ENCODE data around the gene TMEM154.
A peak's percentile ranks its signal among the peaks of the same experiment; 100 is the strongest.

TMEM154 gene

GRCh38 chr4:152594057-152594456 is 85.7 kb downstream of the TMEM154 start:
- no peak overlapping the region for H3K23ac ChIP-seq (ENCODE audit: low read length in 2 of 2)
- H3K9me3 ChIP-seq (ENCODE audit: control insufficient read depth, low read length): no peaks in the 10 kb centered on the region
- H3K4me2 ChIP-seq (ENCODE audit: low read length, poor library complexity, severe bottlenecking): no peak overlapping the region
- H2BK5ac ChIP-seq (ENCODE audit: low read depth, low read length, poor library complexity, severe bottlenecking): no peak overlapping the region
- H3K18ac ChIP-seq (ENCODE audit: low read depth in 1 of 2, low read length in 2 of 2): no peak overlapping the region
- no peak overlapping the region for H3K27ac ChIP-seq (ENCODE audit: low read length, poor library complexity, severe bottlenecking)
- no peak overlapping the region for H4K8ac ChIP-seq (ENCODE audit: low read length)
- no peak overlapping the region for H2BK12ac ChIP-seq (ENCODE audit: low read length in 2 of 2)
- no peaks in the 10 kb centered on the region for H3K36me3 ChIP-seq (ENCODE audit: control insufficient read depth in 1 of 2, insufficient read depth in 2 of 2, low read depth in 1 of 2, low read length in 2 of 2)
- no peaks in the 10 kb centered on the region for H3K79me1 ChIP-seq (replicated peaks; ENCODE audit: low read length, poor library complexity, severe bottlenecking)
- 100% methylated on average over 1 of the region's 2 CpGs for WGBS
- no peak overlapping the region for H2AFZ ChIP-seq (ENCODE audit: low read depth, low read length)
- H2AK5ac ChIP-seq (ENCODE audit: low read length, severe bottlenecking): no peak overlapping the region
- peaks cover 0 to 15% of the 10 kb centered on the region in 2 experiments for H3K27me3 ChIP-seq (ENCODE audit: control insufficient read depth in 1 of 2, insufficient read depth in 1 of 2, low read length in 2 of 2)
- H4K91ac ChIP-seq (ENCODE audit: low read length): no peak overlapping the region
- no peak for DNase-seq
- H3K4ac ChIP-seq (ENCODE audit: low read depth in 1 of 2, low read length in 2 of 2): no peak overlapping the region
- no peak overlapping the region for H2BK120ac ChIP-seq (ENCODE audit: low read depth, low read length)
- peaks cover 14% of the 10 kb centered on the region for H3K4me1 ChIP-seq (ENCODE audit: control insufficient read depth, insufficient read depth, low read depth, low read length)
- no peak overlapping the region for H2BK15ac ChIP-seq (ENCODE audit: low read depth, poor library complexity, severe bottlenecking)
- no peak overlapping the region for H3K9ac ChIP-seq (ENCODE audit: low read length)
- no peak overlapping the region for H3K14ac ChIP-seq (ENCODE audit: low read length in 2 of 2)
- H3K4me3 ChIP-seq (ENCODE audit: insufficient read depth in 1 of 2, low read depth in 1 of 2, low read length in 2 of 2): no peak overlapping the region

- no peak overlapping the region for H4K8ac ChIP-seq (ENCODE audit: low read length)
- no peak overlapping the region for H2BK120ac ChIP-seq (ENCODE audit: low read depth, low read length)
- no peak overlapping the region for H2BK15ac ChIP-seq (ENCODE audit: low read depth, poor library complexity, severe bottlenecking)
- no peak overlapping the region for H3K27ac ChIP-seq (ENCODE audit: low read length, poor library complexity, severe bottlenecking)
- peaks cover 14% of the 10 kb centered on the region for H3K4me1 ChIP-seq (ENCODE audit: control insufficient read depth, insufficient read depth, low read depth, low read length)
- H3K14ac ChIP-seq (ENCODE audit: low read length in 2 of 2): no peak overlapping the region
- no peak overlapping the region for H2AFZ ChIP-seq (ENCODE audit: low read depth, low read length)
- DNase-seq: no peak
- H2BK12ac ChIP-seq (ENCODE audit: low read length in 2 of 2): no peak overlapping the region
- H2BK5ac ChIP-seq (ENCODE audit: low read depth, low read length, poor library complexity, severe bottlenecking): no peak overlapping the region
- H4K91ac ChIP-seq (ENCODE audit: low read length): no peak overlapping the region
- H2AK5ac ChIP-seq (ENCODE audit: low read length, severe bottlenecking): no peak overlapping the region
- no peak overlapping the region for H3K23ac ChIP-seq (ENCODE audit: low read length in 2 of 2)
- H3K4me2 ChIP-seq (ENCODE audit: low read length, poor library complexity, severe bottlenecking): no peak overlapping the region
- H3K18ac ChIP-seq (ENCODE audit: low read depth in 1 of 2, low read length in 2 of 2): no peak overlapping the region
- H3K9ac ChIP-seq (ENCODE audit: low read length): no peak overlapping the region
- H3K9me3 ChIP-seq (ENCODE audit: control insufficient read depth, low read length): no peaks in the 10 kb centered on the region
- WGBS: 94% methylated on average over 5 of the region's 6 CpGs
- no peaks in the 10 kb centered on the region for H3K36me3 ChIP-seq (ENCODE audit: control insufficient read depth in 1 of 2, insufficient read depth in 2 of 2, low read depth in 1 of 2, low read length in 2 of 2)
- H3K4me3 ChIP-seq (ENCODE audit: insufficient read depth in 1 of 2, low read depth in 1 of 2, low read length in 2 of 2): peak overlapping the region in 1 of 2 experiments; percentile 58
- H3K27me3 ChIP-seq (ENCODE audit: control insufficient read depth in 1 of 2, insufficient read depth in 1 of 2, low read length in 2 of 2): peaks cover 0 to 23% of the 10 kb centered on the region in 2 experiments
- no peaks in the 10 kb centered on the region for H3K79me1 ChIP-seq (replicated peaks; ENCODE audit: low read length, poor library complexity, severe bottlenecking)
- no peak overlapping the region for H3K4ac ChIP-seq (ENCODE audit: low read depth in 1 of 2, low read length in 2 of 2)
Observed at GRCh38 chr4:152591876-152592275, 87.9 kb downstream of the TMEM154 start.

- H3K27ac ChIP-seq (ENCODE audit: low read length, poor library complexity, severe bottlenecking): no peak overlapping the region
- no peak overlapping the region for H3K14ac ChIP-seq (ENCODE audit: low read length in 2 of 2)
- no peak overlapping the region for H2AK5ac ChIP-seq (ENCODE audit: low read length, severe bottlenecking)
- H3K4me2 ChIP-seq (ENCODE audit: low read length, poor library complexity, severe bottlenecking): peak overlapping the region; percentile 61
- H2BK5ac ChIP-seq (ENCODE audit: low read depth, low read length, poor library complexity, severe bottlenecking): no peak overlapping the region
- no peak overlapping the region for H3K23ac ChIP-seq (ENCODE audit: low read length in 2 of 2)
- H2BK120ac ChIP-seq (ENCODE audit: low read depth, low read length): no peak overlapping the region
- no peaks in the 10 kb centered on the region for H3K36me3 ChIP-seq (ENCODE audit: control insufficient read depth in 1 of 2, insufficient read depth in 2 of 2, low read depth in 1 of 2, low read length in 2 of 2)
- H3K4me1 ChIP-seq (ENCODE audit: control insufficient read depth, insufficient read depth, low read depth, low read length): peaks cover 14% of the 10 kb centered on the region
- no peaks in the 10 kb centered on the region for H3K79me1 ChIP-seq (replicated peaks; ENCODE audit: low read length, poor library complexity, severe bottlenecking)
- no peaks in the 10 kb centered on the region for H3K9me3 ChIP-seq (ENCODE audit: control insufficient read depth, low read length)
- peak overlapping the region; percentile 26 for H2BK15ac ChIP-seq (ENCODE audit: low read depth, poor library complexity, severe bottlenecking)
- no peak overlapping the region for H3K18ac ChIP-seq (ENCODE audit: low read depth in 1 of 2, low read length in 2 of 2)
- peak overlapping the region in 1 of 2 experiments; percentile 58 for H3K4me3 ChIP-seq (ENCODE audit: insufficient read depth in 1 of 2, low read depth in 1 of 2, low read length in 2 of 2)
- H4K91ac ChIP-seq (ENCODE audit: low read length): no peak overlapping the region
- H3K27me3 ChIP-seq (ENCODE audit: control insufficient read depth in 1 of 2, insufficient read depth in 1 of 2, low read length in 2 of 2): peaks cover 0 to 26% of the 10 kb centered on the region in 2 experiments
- WGBS: 6% methylated on average over 12 of the region's 13 CpGs
- H4K8ac ChIP-seq (ENCODE audit: low read length): no peak overlapping the region
- H2AFZ ChIP-seq (ENCODE audit: low read depth, low read length): no peak overlapping the region
- peak overlapping the region in 1 of 2 experiments; percentile 32 for H2BK12ac ChIP-seq (ENCODE audit: low read length in 2 of 2)
- H3K9ac ChIP-seq (ENCODE audit: low read length): no peak overlapping the region
- peak; percentile 88 for DNase-seq
- H3K4ac ChIP-seq (ENCODE audit: low read depth in 1 of 2, low read length in 2 of 2): no peak overlapping the region
Observed at GRCh38 chr4:152591396-152591795, 88.4 kb downstream of the TMEM154 start.

GRCh38 chr4:152590179-152591031 is 89.4 kb downstream of the TMEM154 start:
- Histone ChIP-seq H2AFZ (ENCODE audit: low read depth, low read length) (no peak overlapping the region), H3K4ac (ENCODE audit: low read depth in 1 of 2, low read length in 2 of 2) (no peak overlapping the region), H3K36me3 (ENCODE audit: control insufficient read depth in 1 of 2, insufficient read depth in 2 of 2, low read depth in 1 of 2, low read length in 2 of 2) (no peaks in the 10 kb centered on the region), H4K91ac (ENCODE audit: low read length) (no peak overlapping the region), H2AK5ac (ENCODE audit: low read length, severe bottlenecking) (no peak overlapping the region), H3K9ac (ENCODE audit: low read length) (no peak overlapping the region), H3K4me1 (ENCODE audit: control insufficient read depth, insufficient read depth, low read depth, low read length) (peaks cover 12% of the 10 kb centered on the region), H2BK5ac (ENCODE audit: low read depth, low read length, poor library complexity, severe bottlenecking) (no peak overlapping the region), H3K18ac (ENCODE audit: low read depth in 1 of 2, low read length in 2 of 2) (peak overlapping the region in 1 of 2 experiments; percentile 49), H3K14ac (ENCODE audit: low read length in 2 of 2) (no peak overlapping the region), H2BK12ac (ENCODE audit: low read length in 2 of 2) (no peak overlapping the region), H3K9me3 (ENCODE audit: control insufficient read depth, low read length) (no peaks in the 10 kb centered on the region), H3K23ac (ENCODE audit: low read length in 2 of 2) (no peak overlapping the region), H3K27me3 (ENCODE audit: control insufficient read depth in 1 of 2, insufficient read depth in 1 of 2, low read length in 2 of 2) (peaks cover 0 to 34% of the 10 kb centered on the region in 2 experiments), H2BK15ac (ENCODE audit: low read depth, poor library complexity, severe bottlenecking) (no peak overlapping the region), H4K8ac (ENCODE audit: low read length) (no peak overlapping the region), H3K4me3 (ENCODE audit: insufficient read depth in 1 of 2, low read depth in 1 of 2, low read length in 2 of 2) (peak overlapping the region in 1 of 2 experiments; percentile 58), H3K27ac (ENCODE audit: low read length, poor library complexity, severe bottlenecking) (peak overlapping the region; percentile 66), H2BK120ac (ENCODE audit: low read depth, low read length) (peak overlapping the region; percentile 35), H3K4me2 (ENCODE audit: low read length, poor library complexity, severe bottlenecking) (peak overlapping the region; percentile 35), H3K79me1 (replicated peaks; ENCODE audit: low read length, poor library complexity, severe bottlenecking) (no peaks in the 10 kb centered on the region)
- 31% methylated on average over 4 of the region's 4 CpGs for WGBS
- DNase-seq: peak; percentile 99
